ENCODE results near the gene HOXC12. TPM values are rescaled to one million over a fixed set of nuclear protein-coding genes. Genes with fewer than 3 reads are reported as not detected.

The HOXC12 gene
- total RNA-seq, 1 donor from 2014 or later: not detected

GRCh38 chr12:53953831-53954693 lies 641 bp upstream of the HOXC12 start:
- ATAC-seq (no peak), DNase-seq (no peak)
- H3K27ac ChIP-seq: no peak overlapping the region
- intact Hi-C loops (cut with DNase I): no loop called here
- no peaks in the 10 kb centered on the region for H3K9me3 ChIP-seq
- H3K36me3 ChIP-seq: no peaks in the 10 kb centered on the region
- TF ChIP-seq CTCF (IDR thresholded peaks at IDR 0.05): no peak
- peaks cover 100% of the 10 kb centered on the region for H3K27me3 ChIP-seq (ENCODE audit: low read depth)
- no peaks in the 10 kb centered on the region for H3K4me1 ChIP-seq
- H3K4me3 ChIP-seq: no peak overlapping the region

GRCh38 chr12:53955036-53955775 lies 503 bp downstream of the HOXC12 start:
- H3K36me3 ChIP-seq: no peaks in the 10 kb centered on the region
- ATAC-seq (no peak), DNase-seq (no peak)
- H3K27ac ChIP-seq: no peak overlapping the region
- H3K9me3 ChIP-seq: no peaks in the 10 kb centered on the region
- no peak for TF ChIP-seq CTCF (IDR thresholded peaks at IDR 0.05)
- intact Hi-C loops (cut with DNase I): no loop called here
- no peak overlapping the region for H3K4me3 ChIP-seq
- H3K4me1 ChIP-seq: no peaks in the 10 kb centered on the region
- H3K27me3 ChIP-seq (ENCODE audit: low read depth): peaks cover 100% of the 10 kb centered on the region

- H3K9me3 ChIP-seq: no peaks in the 10 kb centered on the region
- ATAC-seq (no peak), DNase-seq (no peak)
- peaks cover 100% of the 10 kb centered on the region for H3K27me3 ChIP-seq (ENCODE audit: low read depth)
- no peak for TF ChIP-seq CTCF (IDR thresholded peaks at IDR 0.05)
- intact Hi-C loops (cut with DNase I): no loop called here
- no peaks in the 10 kb centered on the region for H3K36me3 ChIP-seq
- H3K27ac ChIP-seq: no peak overlapping the region
- H3K4me3 ChIP-seq: no peak overlapping the region
- no peaks in the 10 kb centered on the region for H3K4me1 ChIP-seq
These were observed 1.1 kb downstream of the HOXC12 start for GRCh38 chr12:53955776-53956250.

- Histone ChIP-seq H3K27me3 (ENCODE audit: low read depth) (peaks cover 100% of the 10 kb centered on the region), H3K36me3 (no peaks in the 10 kb centered on the region), H3K4me3 (no peak overlapping the region), H3K27ac (no peak overlapping the region), H3K9me3 (no peaks in the 10 kb centered on the region), H3K4me1 (no peaks in the 10 kb centered on the region)
- DNase-seq (no peak), ATAC-seq (no peak)
- intact Hi-C loops (cut with DNase I): no loop called here
- TF ChIP-seq CTCF (IDR thresholded peaks at IDR 0.05): no peak
These were observed 1.7 kb downstream of the HOXC12 start for GRCh38 chr12:53956251-53956887.

GRCh38 chr12:53956914-53957536 lies 2.3 kb downstream of the HOXC12 start:
- Histone ChIP-seq H3K4me3 (no peak overlapping the region), H3K27me3 (ENCODE audit: low read depth) (peaks cover 100% of the 10 kb centered on the region), H3K36me3 (no peaks in the 10 kb centered on the region), H3K27ac (no peak overlapping the region), H3K9me3 (no peaks in the 10 kb centered on the region), H3K4me1 (no peaks in the 10 kb centered on the region)
- TF ChIP-seq CTCF (IDR thresholded peaks at IDR 0.05): no peak
- no peak for ATAC-seq
- intact Hi-C loops (cut with DNase I): no loop called here
- no peak for DNase-seq
